ENCODE data around the gene LCE1F.

LCE1F gene

GRCh38 chr1:152806576-152806975 lies 31.6 kb downstream of the LCE1F start, which contains the start of gene LCE1C:
TSS of gene LCE1C (minus strand) at chr1:152806651. CDS start at chr1:152805478, 1,173 bp downstream.
- H3K4me1 Mint-ChIP-seq = no peaks in the 10 kb centered on the region

GRCh38 chr1:152811050-152811449 lies 36.1 kb downstream of the LCE1F start:
- DNase-seq = no peak
- no peak overlapping the region for H3K4me3 Mint-ChIP-seq
- H3K9me3 Mint-ChIP-seq = peaks cover 58% of the 10 kb centered on the region
- no peak overlapping the region for H3K27ac Mint-ChIP-seq
- no peak for TF ChIP-seq CTCF (IDR thresholded peaks at IDR 0.05)
- H3K4me1 Mint-ChIP-seq = no peaks in the 10 kb centered on the region
- no peaks in the 10 kb centered on the region for H3K27me3 Mint-ChIP-seq (ENCODE audit: low read depth, poor library complexity)
- H3K36me3 Mint-ChIP-seq (ENCODE audit: low read depth) = no peaks in the 10 kb centered on the region

More at GRCh38 chr1:152806576-152806975, 31.6 kb downstream of the LCE1F start, which contains the start of gene LCE1C:
- no peak for TF ChIP-seq CTCF (IDR thresholded peaks at IDR 0.05)
- no peak for DNase-seq
- Mint-ChIP-seq H3K27ac (no peak within 1 kb of the TSS), H3K36me3 (ENCODE audit: low read depth) (no peaks in the 10 kb centered on the region), H3K4me3 (no peak within 1 kb of the TSS), H3K9me3 (peaks cover 71% of the 10 kb centered on the region), H3K27me3 (ENCODE audit: low read depth, poor library complexity) (no peaks in the 10 kb centered on the region)

GRCh38 chr1:152811671-152812070 lies 36.7 kb downstream of the LCE1F start, which contains the start of gene LCE1B:
TSS of gene LCE1B (plus strand) at chr1:152811971. CDS start at chr1:152812447, 476 bp downstream.
- Mint-ChIP-seq H3K9me3 (peaks cover 58% of the 10 kb centered on the region), H3K36me3 (ENCODE audit: low read depth) (no peaks in the 10 kb centered on the region), H3K27me3 (ENCODE audit: low read depth, poor library complexity) (no peaks in the 10 kb centered on the region), H3K4me1 (no peaks in the 10 kb centered on the region), H3K4me3 (no peak within 1 kb of the TSS), H3K27ac (no peak within 1 kb of the TSS)
- no peak for DNase-seq
- TF ChIP-seq CTCF (IDR thresholded peaks at IDR 0.05) = no peak

GRCh38 chr1:152817309-152817708 lies 42.4 kb downstream of the LCE1F start:
- H3K9me3 Mint-ChIP-seq = peaks cover 72% of the 10 kb centered on the region
- no peaks in the 10 kb centered on the region for H3K4me1 Mint-ChIP-seq
- DNase-seq = no peak
- no peak overlapping the region for H3K27ac Mint-ChIP-seq
- no peak for TF ChIP-seq CTCF (IDR thresholded peaks at IDR 0.05)
- H3K4me3 Mint-ChIP-seq = no peak overlapping the region
- H3K27me3 Mint-ChIP-seq (ENCODE audit: low read depth, poor library complexity) = no peaks in the 10 kb centered on the region
- H3K36me3 Mint-ChIP-seq (ENCODE audit: low read depth) = no peaks in the 10 kb centered on the region

- no peaks in the 10 kb centered on the region for H3K4me1 Mint-ChIP-seq
- no peaks in the 10 kb centered on the region for H3K27me3 Mint-ChIP-seq (ENCODE audit: low read depth, poor library complexity)
- no peak overlapping the region for H3K27ac Mint-ChIP-seq
- H3K9me3 Mint-ChIP-seq = peaks cover 68% of the 10 kb centered on the region
- H3K36me3 Mint-ChIP-seq (ENCODE audit: low read depth) = no peaks in the 10 kb centered on the region
- no peak for TF ChIP-seq CTCF (IDR thresholded peaks at IDR 0.05)
- DNase-seq = no peak
- H3K4me3 Mint-ChIP-seq = no peak overlapping the region
These were observed 48.4 kb downstream of the LCE1F start for GRCh38 chr1:152823294-152823693.

GRCh38 chr1:152824964-152825363 lies 50.0 kb downstream of the LCE1F start:
- H3K4me1 Mint-ChIP-seq = no peaks in the 10 kb centered on the region
- no peak overlapping the region for H3K4me3 Mint-ChIP-seq
- no peak for TF ChIP-seq CTCF (IDR thresholded peaks at IDR 0.05)
- peaks cover 68% of the 10 kb centered on the region for H3K9me3 Mint-ChIP-seq
- H3K36me3 Mint-ChIP-seq (ENCODE audit: low read depth) = no peaks in the 10 kb centered on the region
- no peak for DNase-seq
- no peak overlapping the region for H3K27ac Mint-ChIP-seq
- no peaks in the 10 kb centered on the region for H3K27me3 Mint-ChIP-seq (ENCODE audit: low read depth, poor library complexity)

All from nephron progenitor cell (in vitro differentiated cells).